ENCODE data around the gene RPL9.

RPL9 gene

DNA sequence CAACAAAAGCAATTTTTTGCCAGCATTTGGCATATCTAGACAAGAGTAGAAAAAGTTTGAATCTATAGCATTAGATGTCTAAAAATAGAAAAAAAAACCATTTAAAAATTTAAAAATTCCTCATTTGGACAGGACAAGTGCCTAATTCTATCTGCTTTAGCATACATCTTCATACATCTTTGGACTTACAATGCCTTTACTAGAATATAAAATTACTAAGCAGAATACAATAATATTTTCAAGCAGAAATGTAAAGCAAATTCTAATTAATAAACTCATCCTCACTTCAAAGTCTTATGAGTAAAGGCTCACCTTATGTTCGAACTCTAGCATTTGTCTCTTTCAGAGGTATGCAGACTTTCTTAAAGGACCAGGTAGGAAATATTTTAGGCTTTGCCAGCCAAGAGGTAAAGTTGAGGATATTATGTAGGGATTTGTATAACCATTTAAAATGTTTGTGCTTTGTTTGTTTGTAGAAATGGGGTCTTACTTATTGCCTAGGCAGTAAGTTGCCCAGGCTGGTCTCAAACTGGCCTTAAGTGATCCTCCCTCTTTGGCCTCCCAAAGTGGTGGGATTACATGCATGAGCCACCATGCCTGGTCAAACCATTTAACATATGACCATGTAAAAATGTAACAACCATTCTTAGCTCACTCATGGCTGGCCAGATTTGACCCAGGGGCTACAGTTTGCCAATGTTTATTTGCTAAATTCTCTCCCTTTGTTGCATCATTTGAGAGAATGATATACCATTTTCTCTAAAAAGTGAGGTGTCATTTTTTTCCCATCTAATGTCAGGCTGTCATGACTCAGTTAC, 39.4 kb upstream of the RPL9 start:
- DNase-seq (ENCODE audit: low read depth): no peak

GRCh38 chr4:39495446-39496213, 36.9 kb upstream of the RPL9 start:
- no peak for DNase-seq (ENCODE audit: low read depth)
- TF ChIP-seq, protein P1, sequence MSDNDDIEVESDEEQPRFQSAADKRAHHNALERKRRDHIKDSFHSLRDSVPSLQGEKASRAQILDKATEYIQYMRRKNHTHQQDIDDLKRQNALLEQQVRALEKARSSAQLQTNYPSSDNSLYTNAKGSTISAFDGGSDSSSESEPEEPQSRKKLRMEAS (IDR thresholded peaks at IDR 0.05; ENCODE audit: low read depth, low read length): no peak
- TF ChIP-seq MYC (IDR thresholded peaks at IDR 0.05; ENCODE audit: low read depth, low read length): no peak
- TF ChIP-seq POLR2A (IDR thresholded peaks at IDR 0.05; ENCODE audit: extremely low read depth, insufficient read length): no peak
- TF ChIP-seq, protein P2, sequence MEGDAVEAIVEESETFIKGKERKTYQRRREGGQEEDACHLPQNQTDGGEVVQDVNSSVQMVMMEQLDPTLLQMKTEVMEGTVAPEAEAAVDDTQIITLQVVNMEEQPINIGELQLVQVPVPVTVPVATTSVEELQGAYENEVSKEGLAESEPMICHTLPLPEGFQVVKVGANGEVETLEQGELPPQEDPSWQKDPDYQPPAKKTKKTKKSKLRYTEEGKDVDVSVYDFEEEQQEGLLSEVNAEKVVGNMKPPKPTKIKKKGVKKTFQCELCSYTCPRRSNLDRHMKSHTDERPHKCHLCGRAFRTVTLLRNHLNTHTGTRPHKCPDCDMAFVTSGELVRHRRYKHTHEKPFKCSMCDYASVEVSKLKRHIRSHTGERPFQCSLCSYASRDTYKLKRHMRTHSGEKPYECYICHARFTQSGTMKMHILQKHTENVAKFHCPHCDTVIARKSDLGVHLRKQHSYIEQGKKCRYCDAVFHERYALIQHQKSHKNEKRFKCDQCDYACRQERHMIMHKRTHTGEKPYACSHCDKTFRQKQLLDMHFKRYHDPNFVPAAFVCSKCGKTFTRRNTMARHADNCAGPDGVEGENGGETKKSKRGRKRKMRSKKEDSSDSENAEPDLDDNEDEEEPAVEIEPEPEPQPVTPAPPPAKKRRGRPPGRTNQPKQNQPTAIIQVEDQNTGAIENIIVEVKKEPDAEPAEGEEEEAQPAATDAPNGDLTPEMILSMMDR (IDR thresholded peaks at IDR 0.05; ENCODE audit: low read depth, low read length): no peak
- H3K4me3 ChIP-seq (ENCODE audit: low read depth, low read length): no peak overlapping the region

More for the DNA sequence above, 39.4 kb upstream of the RPL9 start:
- TF ChIP-seq, protein P1 (IDR thresholded peaks at IDR 0.05; ENCODE audit: low read depth, low read length): no peak
- TF ChIP-seq, protein P2 (IDR thresholded peaks at IDR 0.05; ENCODE audit: low read depth, low read length): no peak
- TF ChIP-seq MYC (IDR thresholded peaks at IDR 0.05; ENCODE audit: low read depth, low read length): no peak
- no peak overlapping the region for H3K4me3 ChIP-seq (ENCODE audit: low read depth, low read length)

GRCh38 chr4:39494354-39494753, 35.6 kb upstream of the RPL9 start:
- no peak overlapping the region for H3K4me3 ChIP-seq (ENCODE audit: low read depth, low read length)
- no peak for DNase-seq (ENCODE audit: low read depth)
- TF ChIP-seq MYC (IDR thresholded peaks at IDR 0.05; ENCODE audit: low read depth, low read length) (no peak), POLR2A (IDR thresholded peaks at IDR 0.05; ENCODE audit: extremely low read depth, insufficient read length) (no peak)
- TF ChIP-seq, protein P1 (IDR thresholded peaks at IDR 0.05; ENCODE audit: low read depth, low read length): no peak
- TF ChIP-seq, protein P2 (IDR thresholded peaks at IDR 0.05; ENCODE audit: low read depth, low read length): no peak

DNA sequence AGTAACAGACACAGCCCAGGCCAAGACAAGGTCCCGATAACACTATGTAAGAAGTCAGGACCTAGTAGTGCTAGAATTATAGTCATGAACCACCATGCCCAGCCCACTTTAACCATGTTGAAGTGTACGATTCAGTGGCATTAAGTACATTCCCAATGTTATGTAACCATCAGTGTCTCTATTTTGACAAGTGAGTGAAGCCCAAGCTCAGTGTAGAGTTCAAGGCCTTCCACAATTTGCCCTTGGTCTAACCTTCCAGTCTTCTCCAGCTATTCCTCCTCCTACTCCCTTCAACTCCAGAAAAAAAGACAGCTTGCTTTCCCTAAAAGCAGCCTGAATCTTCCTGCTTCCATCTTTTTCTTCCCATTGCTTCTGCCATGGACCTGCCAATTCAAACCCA, 31.6 kb upstream of the RPL9 start:
- no peak overlapping the region for H3K4me3 ChIP-seq (ENCODE audit: low read depth, low read length)
- DNase-seq (ENCODE audit: low read depth): no peak
- TF ChIP-seq, protein P2 (IDR thresholded peaks at IDR 0.05; ENCODE audit: low read depth, low read length): no peak

- H3K4me3 ChIP-seq (ENCODE audit: low read depth, low read length): no peak overlapping the region
- TF ChIP-seq MYC (IDR thresholded peaks at IDR 0.05; ENCODE audit: low read depth, low read length) (no peak), POLR2A (IDR thresholded peaks at IDR 0.05; ENCODE audit: extremely low read depth, insufficient read length) (no peak)
- TF ChIP-seq, protein P1 (IDR thresholded peaks at IDR 0.05; ENCODE audit: low read depth, low read length): no peak
- TF ChIP-seq, protein P2 (IDR thresholded peaks at IDR 0.05; ENCODE audit: low read depth, low read length): no peak
- DNase-seq (ENCODE audit: low read depth): no peak
Observed at GRCh38 chr4:39486221-39486804, 27.6 kb upstream of the RPL9 start.
